Naive thymus-derived CD8-positive, alpha-beta T cell (primary cell): ENCODE results near the gene APPL2. TPM values are rescaled to one million over a fixed set of nuclear protein-coding genes. Genes with fewer than 3 reads are reported as not detected.

Experiments used
- ATAC-seq, 2 donors: fragments of 150-1000 bp; cut with Tn5 transposase in 1 of 2; sonication (Bioruptor Pico), chemical (Tn5 transposase) in 1 of 2; 1 replicate in 1 of 2; 2 replicates in 1 of 2; pipeline ENCODE4 v1.10.0; 2021; ENCODE audit warnings: mild to moderate bottlenecking in 2 of 2, moderate library complexity in 2 of 2
- POLR2A ChIA-PET: fragments of 350-600 bp; sonication (Branson Sonifier 250); formaldehyde crosslinking; loops from one replicate; lab custom pipeline; 2021; ENCODE audit warnings: antibody characterized with exemption; lab: Charles Lee
- DNase-seq, 10 donors: peaks; one replicate each; pipeline versions ENCODE4 v3.0.0 to v3.0.0-alpha.2; 2020 to 2022
- H3K27ac Mint-ChIP-seq, 10 donors: one replicate each; pipeline ENCODE4 v1.8.0; 2020 to 2022; ENCODE audit warnings: mild to moderate bottlenecking in 10 of 10, mixed read lengths in 10 of 10, moderate library complexity in 4 of 10, inconsistent platforms in 1 of 10
- H3K27me3 Mint-ChIP-seq, 5 donors: one replicate each; pipeline ENCODE4 v1.8.0; 2021 to 2022; ENCODE audit warnings: mixed read lengths in 5 of 5
- H3K36me3 Mint-ChIP-seq, 3 donors: one replicate each; pipeline ENCODE4 v1.8.0; 2020 to 2022; ENCODE audit warnings: mixed read lengths in 3 of 3, mild to moderate bottlenecking in 2 of 3, inconsistent platforms in 1 of 3
- H3K4me1 Mint-ChIP-seq, 4 donors: one replicate each; pipeline ENCODE4 v1.8.0; 2021 to 2022; ENCODE audit warnings: mixed read lengths in 4 of 4
- H3K4me3 Mint-ChIP-seq, 10 donors: one replicate each; pipeline ENCODE4 v1.8.0; 2020 to 2022; ENCODE audit warnings: mild to moderate bottlenecking in 10 of 10, mixed read lengths in 10 of 10, moderate library complexity in 6 of 10, inconsistent platforms in 1 of 10
- H3K9me3 Mint-ChIP-seq, 9 donors: one replicate each; pipeline ENCODE4 v1.8.0; 2020 to 2022; ENCODE audit warnings: mixed read lengths in 9 of 9, mild to moderate bottlenecking in 3 of 9, inconsistent platforms in 1 of 9, moderate library complexity in 1 of 9
- polyA plus RNA-seq, 3 donors: library from polyadenylated mRNA; unstranded; fragments of 300-500 nt; fragmentation: Illumina TruSeq; gene quantifications; one replicate each; pipeline ENCODE4 v1.2.3, GENCODE V29; 2021
- total RNA-seq, 8 experiments: library from RNA in 2 of 8; stranded (reverse) in 2 of 8; gene quantifications; one replicate each; pipeline ENCODE4 v1.2.3 and lab custom pipeline; 2021 to 2026

The APPL2 gene, protein sequence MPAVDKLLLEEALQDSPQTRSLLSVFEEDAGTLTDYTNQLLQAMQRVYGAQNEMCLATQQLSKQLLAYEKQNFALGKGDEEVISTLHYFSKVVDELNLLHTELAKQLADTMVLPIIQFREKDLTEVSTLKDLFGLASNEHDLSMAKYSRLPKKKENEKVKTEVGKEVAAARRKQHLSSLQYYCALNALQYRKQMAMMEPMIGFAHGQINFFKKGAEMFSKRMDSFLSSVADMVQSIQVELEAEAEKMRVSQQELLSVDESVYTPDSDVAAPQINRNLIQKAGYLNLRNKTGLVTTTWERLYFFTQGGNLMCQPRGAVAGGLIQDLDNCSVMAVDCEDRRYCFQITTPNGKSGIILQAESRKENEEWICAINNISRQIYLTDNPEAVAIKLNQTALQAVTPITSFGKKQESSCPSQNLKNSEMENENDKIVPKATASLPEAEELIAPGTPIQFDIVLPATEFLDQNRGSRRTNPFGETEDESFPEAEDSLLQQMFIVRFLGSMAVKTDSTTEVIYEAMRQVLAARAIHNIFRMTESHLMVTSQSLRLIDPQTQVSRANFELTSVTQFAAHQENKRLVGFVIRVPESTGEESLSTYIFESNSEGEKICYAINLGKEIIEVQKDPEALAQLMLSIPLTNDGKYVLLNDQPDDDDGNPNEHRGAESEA
- total RNA-seq (10 to 100 TPM; 66.2 to 71.2 TPM), polyA plus RNA-seq (10 to 100 TPM in 2 of 3 donors, 1 to 10 TPM in 1; 8.2 to 14.6 (median 13.6) TPM), total RNA-seq (lab: John Stamatoyannopoulos, UW) (24.6 to 92.6 (median 55.3) reads per million in 6 experiments)

DNA sequence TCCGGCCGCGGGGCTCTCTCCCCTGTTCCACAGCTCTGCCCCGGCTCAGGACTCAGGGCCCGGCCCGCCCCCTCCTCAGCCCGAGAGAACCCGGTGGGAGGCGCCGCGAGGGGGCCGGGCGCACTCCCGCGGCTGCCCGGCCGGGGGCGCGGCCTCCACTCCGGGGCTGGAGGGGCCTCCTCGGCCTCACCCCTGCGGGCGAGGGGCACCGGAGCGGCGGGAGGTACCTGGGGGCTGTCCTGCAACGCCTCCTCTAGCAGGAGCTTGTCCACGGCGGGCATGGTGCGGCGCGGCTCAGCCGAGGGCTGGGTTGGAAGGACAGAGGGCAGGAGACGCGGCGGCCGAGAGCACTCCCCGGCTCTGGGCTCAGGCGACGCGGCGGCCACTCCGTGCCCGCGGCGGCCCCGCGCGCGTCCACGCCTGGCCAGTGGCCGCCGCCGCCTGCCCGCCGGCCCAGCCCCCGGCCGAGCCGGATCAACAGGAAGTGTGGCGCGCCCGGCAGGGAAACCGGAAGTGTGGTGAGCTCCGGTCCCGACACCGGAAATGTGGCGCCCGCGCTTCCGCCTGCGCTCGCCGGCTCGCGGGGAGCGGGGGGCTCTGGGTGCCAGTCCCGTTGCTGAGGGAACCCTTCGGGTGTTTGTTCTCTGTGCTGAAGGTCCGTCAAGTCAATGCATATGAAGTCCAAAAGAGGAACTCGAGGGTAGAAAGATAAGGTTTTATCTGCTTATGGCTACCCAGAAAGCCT lies at the start of gene APPL2:
Gene APPL2 (minus strand): TSS at position 443 of the 745 bp plus-strand sequence. CDS start 162 bp downstream, at position 281.
- Mint-ChIP-seq H3K27me3 (no peaks in the 10 kb centered on the region), H3K27ac (peak within 1 kb of the TSS; percentile 83 to 96 (median 93)), H3K4me3 (peak within 1 kb of the TSS; percentile 79 to 95 (median 94)), H3K9me3 (no peaks in the 10 kb centered on the region), H3K4me1 (peaks cover 24 to 53% (median 51%) of the 10 kb centered on the region in 4 donors), H3K36me3 (peaks cover 0 to 19% (median 0%) of the 10 kb centered on the region in 3 donors)
- ATAC-seq: peak; percentile 84 to 85
- POLR2A ChIA-PET: interaction anchor here (1.0 to 2.1 kb wide), 10 partner anchors 9 to 1306 kb away, joined by 3 to 13 read pairs (median 6); partner anchors contain the start of genes C12orf75, HSP90B1, NFYB and POLR3B
- peak; percentile 61 to 88 (median 72) for DNase-seq

DNA sequence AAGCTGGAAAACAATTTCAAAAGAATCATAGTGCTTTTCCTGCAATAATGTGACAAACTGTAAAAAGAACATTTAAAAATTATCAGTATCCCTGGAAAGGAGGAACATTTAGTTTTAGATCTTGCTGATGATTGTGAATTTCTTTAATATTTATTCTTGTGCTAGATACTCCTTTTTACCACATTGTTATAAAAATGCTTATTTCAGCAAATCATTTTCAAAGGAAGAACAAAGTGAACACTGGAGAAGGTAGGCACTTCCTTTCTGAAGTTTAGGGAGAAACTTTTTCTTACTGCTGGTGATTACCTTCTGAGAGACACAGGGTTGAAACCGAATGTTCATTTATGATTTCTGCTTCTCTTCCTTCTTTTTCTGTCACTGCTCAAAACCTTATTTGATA lies 49.4 kb upstream of the APPL2 start:
- H3K27ac Mint-ChIP-seq: no peak overlapping the region
- POLR2A ChIA-PET: no interaction called here
- peaks cover 0 to 12% (median 4%) of the 10 kb centered on the region in 5 donors for H3K27me3 Mint-ChIP-seq
- H3K9me3 Mint-ChIP-seq: peaks cover 0 to 6% (median 0%) of the 10 kb centered on the region in 9 donors
- no peak overlapping the region for H3K4me3 Mint-ChIP-seq
- H3K36me3 Mint-ChIP-seq: no peaks in the 10 kb centered on the region
- DNase-seq (no peak), ATAC-seq (no peak)
- H3K4me1 Mint-ChIP-seq: no peaks in the 10 kb centered on the region

DNA sequence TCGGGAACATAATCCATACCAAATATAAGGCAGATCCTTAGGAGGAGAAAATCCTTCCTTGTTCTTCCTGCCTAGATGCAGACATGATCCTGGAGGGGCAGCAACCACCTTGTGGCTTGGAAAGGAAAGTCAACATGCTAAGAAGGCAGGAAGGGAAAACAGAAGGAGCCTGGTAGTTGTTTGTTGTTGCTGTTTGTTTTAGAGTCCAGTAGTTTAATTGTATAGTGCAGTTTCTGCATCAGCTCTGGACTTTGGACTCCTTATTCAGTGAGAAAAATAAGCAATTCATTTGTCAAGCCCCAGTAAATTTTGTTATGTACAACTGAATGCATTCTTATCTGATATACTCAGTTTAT lies 45.7 kb upstream of the APPL2 start:
- peaks cover 0 to 12% (median 4%) of the 10 kb centered on the region in 5 donors for H3K27me3 Mint-ChIP-seq
- H3K9me3 Mint-ChIP-seq: peaks cover 0 to 6% (median 0%) of the 10 kb centered on the region in 9 donors
- H3K4me3 Mint-ChIP-seq: no peak overlapping the region
- DNase-seq (no peak), ATAC-seq (no peak)
- H3K36me3 Mint-ChIP-seq: no peaks in the 10 kb centered on the region
- POLR2A ChIA-PET: no interaction called here
- no peaks in the 10 kb centered on the region for H3K4me1 Mint-ChIP-seq
- H3K27ac Mint-ChIP-seq: no peak overlapping the region

DNA sequence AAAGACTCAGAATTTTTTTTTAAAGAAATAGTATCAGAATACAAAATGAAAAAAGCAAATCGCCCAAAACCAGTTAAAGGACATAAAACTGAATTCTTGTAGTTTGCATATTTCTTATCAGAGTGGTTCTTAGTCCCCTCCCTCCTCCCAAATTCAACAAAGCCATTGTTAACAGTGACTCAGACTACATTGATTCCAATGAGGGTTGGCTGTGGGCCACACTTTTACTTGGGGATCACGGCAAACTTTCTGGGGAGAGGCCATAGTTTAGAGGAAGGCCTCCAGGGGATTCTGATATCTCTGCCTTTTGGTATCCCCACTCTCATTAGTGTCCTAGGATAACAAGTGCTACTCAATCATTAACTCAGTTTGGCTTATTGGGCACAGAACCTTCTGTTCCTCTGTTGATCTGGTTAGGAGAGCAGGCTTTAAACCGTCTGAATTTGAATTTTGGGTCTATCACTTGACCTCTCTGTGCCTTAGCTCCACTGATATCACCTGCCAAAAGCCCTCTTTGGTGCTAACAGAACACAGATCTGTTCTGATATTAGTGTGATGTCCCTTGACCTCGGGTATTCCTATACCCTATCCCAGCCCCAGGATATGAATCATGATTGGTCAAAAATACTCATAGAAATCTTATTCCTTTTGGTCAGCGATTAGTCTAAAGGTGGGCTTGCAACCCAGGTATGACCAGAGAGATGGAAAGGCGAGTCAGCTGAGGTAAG lies 45.2 kb upstream of the APPL2 start:
- Mint-ChIP-seq H3K36me3 (no peaks in the 10 kb centered on the region), H3K9me3 (peaks cover 0 to 6% (median 0%) of the 10 kb centered on the region in 9 donors), H3K4me1 (no peaks in the 10 kb centered on the region), H3K27ac (no peak overlapping the region), H3K27me3 (peaks cover 0 to 11% (median 4%) of the 10 kb centered on the region in 5 donors), H3K4me3 (no peak overlapping the region)
- POLR2A ChIA-PET: no interaction called here
- no peak for DNase-seq
- ATAC-seq: no peak

DNA sequence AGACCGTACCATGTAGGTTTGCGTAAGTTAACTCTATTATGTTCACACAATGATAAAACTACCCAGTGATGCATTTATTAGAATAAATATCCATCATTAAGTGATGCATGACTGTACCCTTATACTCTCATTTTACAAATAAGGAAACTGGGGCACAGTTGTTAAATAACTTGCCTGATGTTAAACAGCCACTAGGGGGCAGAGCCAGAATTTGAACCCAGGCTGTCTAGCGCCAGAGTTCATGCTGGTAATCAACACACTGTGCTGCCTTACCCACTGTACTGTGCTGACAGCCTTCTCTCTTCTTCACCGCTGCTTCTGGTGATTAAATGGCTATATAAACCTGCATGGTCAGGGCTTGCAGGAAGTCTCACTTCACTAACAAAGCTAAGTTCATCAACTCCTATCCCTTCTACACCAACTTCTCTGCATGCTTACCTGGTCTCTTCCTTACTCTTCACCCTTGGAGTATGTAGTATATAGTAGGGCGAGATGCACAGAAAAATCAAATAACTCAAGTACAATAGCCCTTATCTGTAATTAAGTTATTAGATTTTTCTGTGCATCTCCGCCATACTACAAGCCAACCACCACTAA lies 43.6 kb upstream of the APPL2 start:
- Mint-ChIP-seq H3K27me3 (peaks cover 0 to 11% (median 3%) of the 10 kb centered on the region in 5 donors), H3K27ac (no peak overlapping the region), H3K4me1 (no peaks in the 10 kb centered on the region), H3K9me3 (peaks cover 0 to 2% (median 0%) of the 10 kb centered on the region in 9 donors), H3K36me3 (no peaks in the 10 kb centered on the region), H3K4me3 (no peak overlapping the region)
- POLR2A ChIA-PET: no interaction called here
- ATAC-seq: peak; percentile 45 to 59
- peak in 8 of 10 donors; percentile 3 to 66 (median 22) for DNase-seq

DNA sequence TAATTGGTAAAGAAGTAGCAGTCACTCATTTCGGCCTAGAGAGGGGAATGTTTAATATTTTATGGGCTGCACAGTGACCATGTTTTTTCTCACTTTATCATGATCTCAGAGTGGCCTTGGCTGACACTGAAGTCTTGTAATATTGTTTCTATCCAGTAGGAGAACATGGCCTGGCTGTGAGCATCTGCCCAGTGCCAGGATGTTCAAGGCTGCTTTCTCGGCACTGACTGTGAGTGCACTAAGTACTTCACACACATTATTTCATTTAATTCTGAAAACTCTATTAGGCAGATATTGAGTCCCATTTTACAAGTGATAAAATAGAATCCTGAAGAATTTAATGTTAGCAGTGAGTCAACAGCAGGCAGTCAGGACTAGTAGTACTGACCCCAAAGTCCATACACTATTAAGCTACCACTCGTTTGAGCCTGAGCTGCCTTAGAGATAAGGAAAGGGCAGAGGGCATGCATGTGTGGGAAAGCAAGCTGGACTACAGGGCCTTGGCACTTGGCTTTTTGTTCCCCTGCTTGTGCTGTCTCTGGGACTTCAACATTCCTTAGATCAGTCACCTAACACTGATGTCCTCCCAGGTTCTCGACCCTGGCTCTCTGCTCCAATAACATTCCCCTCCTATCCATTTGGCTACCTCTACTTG lies 42.2 kb upstream of the APPL2 start:
- ATAC-seq (no peak), DNase-seq (no peak)
- peaks cover 0 to 2% (median 0%) of the 10 kb centered on the region in 9 donors for H3K9me3 Mint-ChIP-seq
- POLR2A ChIA-PET: no interaction called here
- H3K27ac Mint-ChIP-seq: no peak overlapping the region
- no peaks in the 10 kb centered on the region for H3K4me1 Mint-ChIP-seq
- no peak overlapping the region for H3K4me3 Mint-ChIP-seq
- peaks cover 0 to 3% (median 0%) of the 10 kb centered on the region in 5 donors for H3K27me3 Mint-ChIP-seq
- no peaks in the 10 kb centered on the region for H3K36me3 Mint-ChIP-seq

DNA sequence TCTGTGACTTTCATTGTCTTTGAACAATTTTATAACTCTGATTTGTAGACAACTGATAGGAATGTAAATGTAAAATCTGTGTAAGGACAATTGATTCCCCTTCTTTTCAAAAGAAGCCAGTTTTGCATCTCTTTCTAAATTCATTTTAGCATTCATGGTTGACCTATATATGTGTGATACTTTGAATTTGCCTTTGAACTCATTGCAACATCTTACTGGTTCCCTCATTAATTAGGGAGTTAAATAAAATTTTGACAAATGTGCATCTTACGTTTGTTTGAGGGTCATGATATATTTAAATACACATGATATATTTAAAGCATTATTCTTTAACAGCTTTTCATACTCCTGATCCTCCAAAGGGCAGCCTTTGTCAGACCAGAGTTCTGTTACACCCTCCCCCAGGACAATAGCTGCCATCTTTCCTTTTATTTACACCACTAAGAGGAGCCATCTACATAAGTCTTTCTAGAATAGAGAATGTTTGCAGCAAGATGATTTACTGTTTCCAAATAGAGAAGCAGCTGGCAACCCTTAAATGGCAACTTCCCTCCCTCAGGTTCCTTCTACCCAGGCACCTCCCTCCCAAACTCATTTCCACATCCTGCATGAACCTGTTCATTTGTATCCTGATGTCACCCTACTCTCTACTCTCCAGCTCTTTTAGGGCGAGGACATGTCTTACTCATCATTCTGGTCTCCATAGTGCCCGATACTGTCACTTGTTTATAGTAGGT lies 40.2 kb upstream of the APPL2 start:
- Mint-ChIP-seq H3K4me1 (no peaks in the 10 kb centered on the region), H3K27me3 (peaks cover 0 to 3% (median 0%) of the 10 kb centered on the region in 5 donors), H3K27ac (no peak overlapping the region), H3K4me3 (no peak overlapping the region), H3K36me3 (no peaks in the 10 kb centered on the region), H3K9me3 (peaks cover 0 to 2% (median 0%) of the 10 kb centered on the region in 9 donors)
- ATAC-seq (no peak), DNase-seq (no peak)
- POLR2A ChIA-PET: no interaction called here

DNA sequence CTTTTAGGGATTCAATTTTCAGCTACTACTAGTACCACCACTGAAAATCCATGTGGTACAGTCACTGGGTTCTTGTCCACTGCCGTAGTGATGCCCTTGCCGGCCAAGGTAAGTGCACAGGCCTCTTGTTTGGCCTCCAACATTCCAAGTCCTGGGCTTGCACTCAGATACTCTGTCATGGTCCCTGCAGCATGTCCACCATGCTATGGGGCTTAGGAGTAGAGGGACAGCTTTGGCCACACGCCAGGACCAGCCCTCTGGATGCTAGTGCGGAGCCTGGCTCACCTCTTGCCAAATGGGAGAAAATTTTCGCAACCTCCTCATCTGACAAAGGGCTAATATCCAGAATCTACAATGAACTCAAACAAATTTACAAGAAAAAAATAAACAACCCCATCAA lies 38.6 kb upstream of the APPL2 start:
- no peak overlapping the region for H3K27ac Mint-ChIP-seq
- no peak overlapping the region for H3K4me3 Mint-ChIP-seq
- no peaks in the 10 kb centered on the region for H3K4me1 Mint-ChIP-seq
- POLR2A ChIA-PET: no interaction called here
- ATAC-seq (no peak), DNase-seq (no peak)
- no peaks in the 10 kb centered on the region for H3K27me3 Mint-ChIP-seq
- peaks cover 0 to 2% (median 0%) of the 10 kb centered on the region in 9 donors for H3K9me3 Mint-ChIP-seq
- no peaks in the 10 kb centered on the region for H3K36me3 Mint-ChIP-seq

DNA sequence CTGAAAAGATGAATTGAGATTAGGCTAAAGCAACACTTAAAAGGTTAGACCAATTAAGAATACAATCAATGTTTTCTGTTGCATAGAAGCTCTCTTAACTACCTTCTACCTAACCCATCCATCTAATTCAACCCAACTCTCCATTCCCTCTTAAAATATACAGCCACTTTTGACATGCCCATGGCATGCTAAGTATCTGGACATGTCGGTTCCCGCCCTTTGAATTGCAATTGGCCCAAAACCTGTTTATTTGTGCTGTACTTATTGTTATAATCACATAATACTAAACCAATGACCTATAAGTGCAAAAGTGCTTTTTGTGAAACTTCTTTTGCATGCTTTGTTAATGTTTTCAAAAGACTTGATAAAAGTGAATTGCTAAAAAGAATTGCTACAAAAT lies 37.6 kb upstream of the APPL2 start:
- no peak for DNase-seq
- POLR2A ChIA-PET: no interaction called here

DNA sequence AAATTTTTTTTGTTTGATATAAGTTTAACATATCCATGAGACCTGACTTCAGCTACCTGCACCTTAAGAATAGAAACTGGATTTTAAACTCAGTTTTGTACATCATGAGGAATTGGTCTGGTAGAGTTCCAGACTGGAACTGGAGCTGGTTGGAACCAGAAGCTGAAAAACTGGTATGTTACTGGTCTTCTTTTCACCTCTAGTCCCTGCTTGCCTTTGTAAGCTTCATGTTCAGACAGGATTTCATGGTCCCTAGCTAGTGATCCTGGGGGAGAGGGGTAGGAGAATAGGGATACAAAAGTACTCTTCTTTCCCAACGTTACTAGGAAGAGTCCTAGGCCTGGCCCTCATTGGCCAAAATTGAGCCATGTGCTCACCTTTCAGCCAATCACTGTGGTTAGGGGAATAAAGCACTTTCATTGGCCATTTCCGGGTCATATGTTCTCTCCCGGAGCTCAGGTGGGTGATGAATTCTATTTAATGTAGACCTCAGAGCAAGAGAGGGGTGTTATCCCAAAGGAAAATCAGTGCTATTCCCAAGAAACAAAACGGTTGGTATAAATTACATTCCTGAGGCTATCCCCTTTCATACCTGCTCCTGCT lies 36.9 kb upstream of the APPL2 start:
- H3K4me1 Mint-ChIP-seq: no peaks in the 10 kb centered on the region
- ATAC-seq: no peak
- POLR2A ChIA-PET: no interaction called here

More for the DNA sequence above, 37.6 kb upstream of the APPL2 start:
- Mint-ChIP-seq H3K9me3 (peaks cover 0 to 2% (median 0%) of the 10 kb centered on the region in 9 donors), H3K27me3 (no peaks in the 10 kb centered on the region), H3K4me3 (no peak overlapping the region), H3K27ac (no peak overlapping the region), H3K4me1 (no peaks in the 10 kb centered on the region), H3K36me3 (no peaks in the 10 kb centered on the region)
- ATAC-seq: no peak

More for the DNA sequence above, 36.9 kb upstream of the APPL2 start:
- Mint-ChIP-seq H3K4me3 (no peak overlapping the region), H3K36me3 (no peaks in the 10 kb centered on the region), H3K9me3 (peaks cover 0 to 2% (median 0%) of the 10 kb centered on the region in 9 donors), H3K27ac (peak overlapping the region in 1 of 10 donors; percentile 83), H3K27me3 (no peaks in the 10 kb centered on the region)
- no peak for DNase-seq
